ENCODE data around the gene TALDO1. TPM values are rescaled to one million over a fixed set of nuclear protein-coding genes. Genes with fewer than 3 reads are reported as not detected.

TALDO1 gene
- total RNA-seq, 1 experiment from 2014 or later = 314 TPM

DNA sequence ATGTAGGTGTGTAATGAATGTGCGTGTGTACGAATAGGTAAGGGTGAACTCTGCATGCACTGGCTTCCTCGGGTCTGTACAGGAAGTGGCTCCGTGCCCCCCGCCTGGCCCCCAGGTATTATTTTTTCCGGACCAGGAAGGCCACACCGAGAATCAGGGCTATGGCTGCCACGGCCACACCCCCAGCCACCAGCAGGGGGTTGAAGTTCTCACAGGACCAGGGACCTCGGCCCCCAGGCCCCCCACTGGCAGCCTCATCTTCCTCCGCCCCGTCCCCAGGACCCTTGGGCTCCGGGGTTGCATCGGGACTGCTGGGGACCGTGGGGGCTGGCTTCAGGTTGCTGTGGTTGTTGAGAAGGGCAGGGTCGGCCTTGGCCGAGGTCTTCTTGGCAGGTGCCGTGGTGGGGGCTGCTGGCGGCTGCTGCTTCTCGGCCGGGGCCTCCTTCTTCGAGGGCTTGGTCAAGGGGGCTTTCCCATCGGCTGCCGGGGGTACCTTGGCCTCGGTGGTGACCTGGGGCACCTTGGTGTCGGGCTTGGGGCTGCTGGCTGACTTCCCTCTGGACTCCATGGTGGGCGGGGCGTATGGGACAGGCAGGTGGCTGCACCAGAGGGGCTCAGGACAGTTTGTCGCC lies 40.9 kb downstream of the TALDO1 start:
- Mint-ChIP-seq H3K9me3 (no peaks in the 10 kb centered on the region), H3K27ac (no peak overlapping the region), H3K36me3 (peaks cover 3% of the 10 kb centered on the region), H3K4me1 (peaks cover 18% of the 10 kb centered on the region), H3K27me3 (ENCODE audit: low read depth) (no peaks in the 10 kb centered on the region), H3K4me3 (no peak overlapping the region)
- TF ChIP-seq ZNF416 (CRISPR knock-in tag; IDR thresholded peaks at IDR 0.05) (no peak), PRRX2 (CRISPR knock-in tag; IDR thresholded peaks at IDR 0.05) (no peak), CTCF (IDR thresholded peaks at IDR 0.05) (no peak), ZNF671 (CRISPR knock-in tag; IDR thresholded peaks at IDR 0.05) (no peak), ZNF232 (CRISPR knock-in tag; IDR thresholded peaks at IDR 0.05) (no peak), ZNF138 (CRISPR knock-in tag; conservative IDR thresholded peaks at IDR 0.05) (no peak), CREM (CRISPR knock-in tag; IDR thresholded peaks at IDR 0.05) (no peak)
- TF ChIP-seq, protein P1, sequence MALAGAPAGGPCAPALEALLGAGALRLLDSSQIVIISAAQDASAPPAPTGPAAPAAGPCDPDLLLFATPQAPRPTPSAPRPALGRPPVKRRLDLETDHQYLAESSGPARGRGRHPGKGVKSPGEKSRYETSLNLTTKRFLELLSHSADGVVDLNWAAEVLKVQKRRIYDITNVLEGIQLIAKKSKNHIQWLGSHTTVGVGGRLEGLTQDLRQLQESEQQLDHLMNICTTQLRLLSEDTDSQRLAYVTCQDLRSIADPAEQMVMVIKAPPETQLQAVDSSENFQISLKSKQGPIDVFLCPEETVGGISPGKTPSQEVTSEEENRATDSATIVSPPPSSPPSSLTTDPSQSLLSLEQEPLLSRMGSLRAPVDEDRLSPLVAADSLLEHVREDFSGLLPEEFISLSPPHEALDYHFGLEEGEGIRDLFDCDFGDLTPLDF (CRISPR knock-in tag; IDR thresholded peaks at IDR 0.05) = no peak
- TF ChIP-seq, protein P2, sequence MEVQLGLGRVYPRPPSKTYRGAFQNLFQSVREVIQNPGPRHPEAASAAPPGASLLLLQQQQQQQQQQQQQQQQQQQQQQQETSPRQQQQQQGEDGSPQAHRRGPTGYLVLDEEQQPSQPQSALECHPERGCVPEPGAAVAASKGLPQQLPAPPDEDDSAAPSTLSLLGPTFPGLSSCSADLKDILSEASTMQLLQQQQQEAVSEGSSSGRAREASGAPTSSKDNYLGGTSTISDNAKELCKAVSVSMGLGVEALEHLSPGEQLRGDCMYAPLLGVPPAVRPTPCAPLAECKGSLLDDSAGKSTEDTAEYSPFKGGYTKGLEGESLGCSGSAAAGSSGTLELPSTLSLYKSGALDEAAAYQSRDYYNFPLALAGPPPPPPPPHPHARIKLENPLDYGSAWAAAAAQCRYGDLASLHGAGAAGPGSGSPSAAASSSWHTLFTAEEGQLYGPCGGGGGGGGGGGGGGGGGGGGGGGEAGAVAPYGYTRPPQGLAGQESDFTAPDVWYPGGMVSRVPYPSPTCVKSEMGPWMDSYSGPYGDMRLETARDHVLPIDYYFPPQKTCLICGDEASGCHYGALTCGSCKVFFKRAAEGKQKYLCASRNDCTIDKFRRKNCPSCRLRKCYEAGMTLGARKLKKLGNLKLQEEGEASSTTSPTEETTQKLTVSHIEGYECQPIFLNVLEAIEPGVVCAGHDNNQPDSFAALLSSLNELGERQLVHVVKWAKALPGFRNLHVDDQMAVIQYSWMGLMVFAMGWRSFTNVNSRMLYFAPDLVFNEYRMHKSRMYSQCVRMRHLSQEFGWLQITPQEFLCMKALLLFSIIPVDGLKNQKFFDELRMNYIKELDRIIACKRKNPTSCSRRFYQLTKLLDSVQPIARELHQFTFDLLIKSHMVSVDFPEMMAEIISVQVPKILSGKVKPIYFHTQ (CRISPR knock-in tag; IDR thresholded peaks at IDR 0.05) = no peak
- ChIA-PET POLR2A (no interaction called here), CTCF (no interaction called here)
- ATAC-seq (no peak), DNase-seq (ENCODE audit: low spot score) (no peak)

DNA sequence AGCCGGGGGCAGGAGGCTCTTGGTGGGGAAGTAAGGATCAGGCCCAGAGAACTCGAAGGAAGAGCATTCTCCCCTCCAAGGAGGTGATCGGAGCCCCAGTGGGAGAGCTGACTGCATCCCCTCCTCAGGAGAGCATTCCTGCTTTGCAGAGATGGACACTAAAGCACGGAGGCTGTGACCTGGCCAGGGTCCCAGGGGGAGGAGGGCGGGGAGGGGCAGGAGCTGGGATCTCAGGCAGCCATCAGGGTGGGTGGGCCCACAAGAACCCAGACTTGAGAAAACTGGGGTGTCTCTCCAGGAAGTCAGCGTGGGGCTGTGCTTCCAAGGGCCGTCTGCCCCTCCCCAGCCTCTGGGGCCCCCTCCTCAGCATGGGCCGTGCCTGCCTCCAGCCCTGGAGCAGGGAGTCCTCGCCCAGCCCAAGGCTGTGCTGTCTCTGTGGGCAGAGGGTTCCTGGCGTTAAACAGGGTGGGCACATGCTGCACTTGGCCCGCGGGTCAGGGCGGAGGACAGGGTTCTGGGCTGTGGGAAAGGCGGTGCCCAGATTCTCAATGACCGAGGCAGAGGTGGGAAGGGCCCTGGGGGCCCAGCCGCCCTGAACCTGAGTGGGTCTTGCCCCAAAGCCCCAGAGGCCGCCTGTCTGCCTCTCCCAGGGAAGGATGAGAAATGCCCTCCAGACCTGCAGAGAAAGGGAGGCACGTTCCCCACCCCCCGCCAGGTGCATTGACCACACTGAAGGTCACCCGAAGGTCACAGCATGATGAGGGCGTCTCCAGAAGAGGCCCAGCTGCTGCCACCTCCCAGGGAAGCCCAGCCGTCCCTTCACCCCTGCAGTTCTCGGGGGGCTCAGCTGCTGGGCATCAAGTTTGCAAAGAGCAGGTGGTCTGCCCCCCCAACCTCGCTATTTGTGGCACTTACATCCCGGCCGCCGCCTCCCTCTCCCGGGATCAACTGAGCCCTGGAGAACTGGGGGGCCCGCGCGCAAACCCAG lies 42.0 kb downstream of the TALDO1 start:
- no peak overlapping the region for H3K27ac Mint-ChIP-seq
- ATAC-seq (no peak), DNase-seq (ENCODE audit: low spot score) (no peak)
- H3K27me3 Mint-ChIP-seq (ENCODE audit: low read depth) = no peaks in the 10 kb centered on the region
- H3K4me1 Mint-ChIP-seq = peaks cover 9% of the 10 kb centered on the region; the same call in 1 of the 2 replicates
- no peak overlapping the region for H3K4me3 Mint-ChIP-seq
- H3K9me3 Mint-ChIP-seq = no peaks in the 10 kb centered on the region
- TF ChIP-seq JAZF1 (CRISPR knock-in tag; IDR thresholded peaks at IDR 0.05) (no peak), GRHL2 (CRISPR knock-in tag; IDR thresholded peaks at IDR 0.05; ENCODE audit: insufficient replicate concordance, severe bottlenecking) (no peak), ATF2 (CRISPR knock-in tag; IDR thresholded peaks at IDR 0.05; ENCODE audit: borderline replicate concordance, low read depth) (no peak), CBFB (CRISPR knock-in tag; IDR thresholded peaks at IDR 0.05; ENCODE audit: low read depth) (0 out of 2 replicates have a peak, but pooled peaks have one; percentile 9), ZNF671 (CRISPR knock-in tag; IDR thresholded peaks at IDR 0.05) (no peak), NR2C2 (CRISPR knock-in tag; IDR thresholded peaks at IDR 0.05) (no peak), ATF1 (CRISPR knock-in tag; IDR thresholded peaks at IDR 0.05) (no peak), EMX1 (CRISPR knock-in tag; IDR thresholded peaks at IDR 0.05) (no peak), NFATC4 (CRISPR knock-in tag; IDR thresholded peaks at IDR 0.05) (no peak)
- no peaks in the 10 kb centered on the region for H3K36me3 Mint-ChIP-seq
- ChIA-PET POLR2A (interaction anchor here (0.7 to 1.1 kb wide), 3 partner anchors 30 to 71 kb away, joined by 3 to 5 read pairs (median 4); no protein-coding TSS in a partner anchor), CTCF (interaction anchor here (0.6 to 2.5 kb wide), 7 partner anchors 12 to 353 kb away, joined by 3 to 9 read pairs (median 4); no protein-coding TSS in a partner anchor)

Measured in WTC11 (cell line).